GM23248 (cell line): ENCODE results near the gene SYNRG.

Source experiments
- EZH2 ChIP-seq: fragments of 200-600 bp; sonication (generic); IDR thresholded peaks from 2 replicates; pipeline ENCODE4 v1.6.1; 2018; ENCODE audit warnings: antibody characterized with exemption, mild to moderate bottlenecking; ENCODE audit not compliant: insufficient read depth, poor library complexity, severe bottlenecking
- EZH2phosphoT487 ChIP-seq: fragments of 200-600 bp; sonication (generic); IDR thresholded peaks from 2 replicates; pipeline ENCODE4 v1.6.1; 2018; ENCODE audit warnings: antibody characterized with exemption, moderate library complexity, mild to moderate bottlenecking, low read depth; ENCODE audit not compliant: insufficient read depth

- TF ChIP-seq EZH2 (no peak), EZH2phosphoT487 (no peak)
Measured at GRCh38 chr17:37614823-37615222, 5.6 kb upstream of the SYNRG start.
